HG02884 (cell line): Measurements from ENCODE around the gene CACNA1A.
"Not testable (repeated sequence)": the region's sequence is repeated elsewhere in the genome, so short reads cannot be mapped to it uniquely, and the experiment has no call there.

ENCODE experiments used
- ATAC-seq: cut with Tn5 transposase; IDR thresholded peaks from one replicate; pipeline ENCODE4 v1.9.1; 2021; ENCODE audit warnings: mild to moderate bottlenecking, moderate library complexity; ENCODE audit not compliant: unreplicated experiment

Gene CACNA1A

DNA sequence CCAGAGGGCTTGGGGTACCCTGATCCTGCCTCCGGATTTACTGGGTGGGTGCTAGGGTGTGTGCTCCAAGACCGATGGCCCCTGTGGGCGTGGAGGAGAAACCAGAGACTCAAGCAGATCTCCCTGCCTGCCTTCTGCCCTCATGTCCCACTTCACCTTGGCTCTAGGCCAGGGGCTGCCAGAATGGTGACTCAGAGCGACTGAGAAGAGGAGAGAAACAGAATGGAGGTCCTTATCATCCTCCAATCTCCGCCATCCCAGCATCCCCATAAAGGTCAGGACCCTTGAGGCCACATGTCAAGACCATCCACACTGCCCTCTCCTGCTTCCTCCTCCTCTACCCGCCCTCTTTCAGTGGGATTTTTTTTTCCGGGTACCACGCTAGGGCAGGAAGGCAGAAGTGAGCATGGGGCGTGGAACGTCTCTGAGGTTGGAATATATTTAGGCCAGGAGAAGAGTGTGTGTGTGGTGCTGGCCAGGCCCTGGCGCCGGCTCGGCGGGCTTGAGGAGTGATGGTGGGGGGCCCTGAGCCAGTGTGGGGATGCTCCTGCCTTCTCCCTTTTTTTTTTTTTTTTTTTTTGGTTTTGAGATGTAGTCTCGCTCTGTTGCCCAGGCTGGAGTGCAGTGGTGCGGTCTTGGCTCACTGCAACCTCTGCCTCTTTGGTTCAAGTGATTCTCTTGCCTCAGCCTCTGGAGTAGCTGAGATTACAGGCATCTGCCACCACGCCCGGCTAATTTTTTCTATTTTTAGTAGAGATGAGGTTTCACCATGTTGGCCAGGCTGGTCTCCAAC lies 333.7 kb downstream of the CACNA1A start:
- no peak for ATAC-seq

DNA sequence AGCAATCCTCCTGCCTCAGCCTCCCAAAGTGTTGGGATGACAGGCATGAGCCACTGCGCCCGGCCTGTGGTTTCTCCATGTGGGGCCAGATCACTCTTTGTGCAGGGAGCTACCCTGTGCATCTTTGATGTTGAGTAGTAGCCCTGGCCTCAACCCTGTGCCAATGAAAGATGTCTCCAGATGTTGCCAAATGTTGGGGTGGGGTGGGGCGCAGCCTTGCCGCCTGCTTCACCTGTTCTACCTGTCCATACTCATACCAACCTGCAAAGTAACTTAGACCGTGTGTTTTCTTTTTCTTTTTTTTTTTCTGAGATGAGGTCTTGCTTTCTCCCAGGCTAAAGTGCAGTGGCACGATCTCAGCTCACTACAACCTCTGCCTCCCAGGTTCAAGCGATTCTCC lies 335.1 kb downstream of the CACNA1A start:
- no peak for ATAC-seq

DNA sequence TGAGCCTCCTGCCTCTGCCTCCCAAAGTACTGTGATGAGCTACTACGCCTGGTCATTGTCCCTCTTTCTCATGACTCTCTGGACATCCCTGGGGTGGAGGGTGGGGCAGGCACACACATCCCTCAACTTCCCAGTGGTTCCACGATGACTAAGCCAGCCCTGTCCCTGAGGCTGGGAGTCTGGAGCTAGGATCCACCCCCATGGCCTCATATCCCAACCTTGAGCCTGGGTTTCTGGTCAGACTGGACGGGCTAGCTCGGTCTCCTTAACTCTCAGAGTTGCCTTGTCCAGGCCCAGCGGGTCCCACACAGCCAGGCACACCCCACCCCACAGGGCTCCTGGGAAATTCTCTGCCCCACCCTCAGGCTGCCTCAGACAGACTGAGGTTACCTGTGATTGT lies 336.5 kb downstream of the CACNA1A start:
- ATAC-seq: no peak

GRCh38 chr19:13166151-13166550 lies 340.1 kb downstream of the CACNA1A start:
- ATAC-seq: not testable (repeated sequence)

- ATAC-seq: no peak
Observed at GRCh38 chr19:13165162-13165997, 340.9 kb downstream of the CACNA1A start.

- ATAC-seq: no peak
Observed at GRCh38 chr19:13164343-13165161, 341.7 kb downstream of the CACNA1A start.

DNA sequence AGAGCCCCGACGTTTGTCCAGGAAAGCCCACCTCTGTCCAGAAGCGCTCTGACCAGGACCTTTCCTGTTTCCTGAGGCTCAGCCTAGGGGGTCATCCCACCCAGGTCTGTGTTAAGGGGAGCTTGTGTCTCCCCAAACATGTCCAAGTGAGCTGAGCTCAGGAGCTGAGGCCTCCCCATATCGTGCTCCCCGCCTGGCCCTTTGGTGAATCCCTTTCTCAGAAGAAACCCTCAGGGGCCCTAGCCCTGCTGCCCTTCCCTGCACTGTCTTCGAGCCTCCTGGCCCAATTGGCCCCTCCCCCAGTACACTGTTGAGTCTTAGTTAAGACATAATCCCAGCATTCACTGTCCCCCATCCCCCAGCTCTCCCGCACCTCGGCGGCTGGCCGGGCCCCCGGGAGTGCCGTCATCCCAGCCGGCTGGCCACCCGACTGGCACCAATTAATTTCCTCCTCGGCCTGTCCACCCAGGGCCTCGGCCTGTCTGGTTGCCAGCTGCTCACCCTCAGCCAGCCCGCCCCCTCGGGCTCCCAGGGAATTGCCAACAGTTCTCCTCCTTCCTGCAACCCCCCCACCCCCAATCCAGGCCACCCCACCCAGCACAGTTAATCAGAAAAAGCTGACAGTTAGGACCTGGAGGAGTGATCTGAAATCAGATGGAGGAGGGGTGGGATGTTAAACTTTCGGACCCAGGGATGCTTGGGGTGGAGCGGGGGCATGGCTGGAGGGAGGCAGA lies 342.5 kb downstream of the CACNA1A start:
- ATAC-seq: no peak

DNA sequence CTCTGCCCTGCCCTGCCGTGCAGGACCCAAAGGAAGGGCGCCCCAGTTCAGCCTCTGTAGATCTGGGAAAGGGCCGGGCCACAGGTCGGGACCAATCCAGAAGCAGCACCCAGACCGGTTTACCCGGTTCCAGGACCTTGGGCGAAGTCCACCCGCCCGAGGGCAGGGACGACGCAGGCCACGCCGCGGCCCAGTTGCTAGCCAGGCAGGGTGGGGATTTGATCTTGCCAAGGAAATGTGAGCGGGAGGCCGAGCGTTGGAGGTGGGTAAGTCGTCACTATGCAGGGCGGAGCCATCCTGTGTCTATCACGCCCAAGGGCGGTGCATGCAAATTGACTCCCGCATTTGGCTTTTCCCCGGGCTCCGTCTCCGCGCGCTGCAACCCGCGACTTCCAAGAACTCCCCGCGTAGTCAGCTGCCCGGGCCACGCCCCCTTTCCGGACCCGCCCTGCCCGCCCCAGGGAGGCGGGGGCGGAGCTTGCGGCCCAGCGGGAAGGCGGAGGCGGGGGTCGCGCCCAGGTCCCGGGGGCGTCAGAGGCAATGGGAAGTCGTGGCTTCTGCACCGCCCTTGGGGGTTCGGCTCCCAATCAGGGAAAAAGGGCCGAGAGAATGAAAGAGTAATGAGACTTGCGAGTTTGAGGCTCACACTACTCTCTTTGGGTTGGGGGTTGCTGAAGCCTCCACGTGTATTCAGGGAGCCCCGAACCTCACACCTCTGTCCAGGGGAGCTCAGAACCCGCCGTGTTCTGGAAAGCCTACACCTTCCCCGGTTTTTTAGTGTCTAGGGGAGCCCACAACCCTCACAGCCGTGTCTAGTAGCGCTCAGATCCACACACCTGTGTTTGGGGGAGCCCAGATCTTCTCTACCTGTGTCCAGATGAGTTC lies 343.3 kb downstream of the CACNA1A start:
- ATAC-seq: peak; percentile 49

- no peak for ATAC-seq
Observed at GRCh38 chr19:13160557-13160956, 345.7 kb downstream of the CACNA1A start.

DNA sequence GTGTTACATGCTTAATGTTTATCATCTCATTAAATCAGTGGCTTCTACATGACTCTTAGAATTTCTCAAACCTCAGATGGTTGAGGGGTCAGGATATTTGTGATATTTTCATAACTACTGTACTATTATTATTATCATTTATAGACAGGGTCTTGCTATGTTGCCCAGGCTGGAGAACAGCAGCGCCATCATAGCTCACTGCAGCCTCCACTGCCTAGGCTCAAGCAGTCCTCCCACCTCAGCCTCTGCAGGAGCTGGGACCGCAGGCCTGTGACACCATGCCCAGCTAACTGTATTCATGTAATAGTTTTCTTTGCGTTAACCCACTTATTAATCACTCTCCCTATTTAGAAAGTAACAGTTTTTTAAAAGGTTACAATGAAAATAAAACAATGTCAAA lies 346.6 kb downstream of the CACNA1A start:
- no peak for ATAC-seq
